Left cardiac atrium (tissue), 4 donors: ENCODE data around the gene ADD2. TPM values are rescaled to one million over a fixed set of nuclear protein-coding genes. Genes with fewer than 3 reads are reported as not detected.
"Not testable (repeated sequence)": the region's sequence is repeated elsewhere in the genome, so short reads cannot be mapped to it uniquely, and the experiment has no call there.

Experiments
- ATAC-seq, 2 donors: fragments of 200-7000 bp; cut with Tn5 transposase; one replicate each; pipeline ENCODE4 v1.9.1; 2020; ENCODE audit warnings: mild to moderate bottlenecking in 2 of 2, moderate library complexity in 2 of 2
- DNase-seq: peaks from one replicate; pipeline ENCODE4 v3.0.0-alpha.2; 2020
- intact Hi-C, 2 donors: fragments of 100-400 bp; cut with DNase I; formaldehyde crosslinking; loops; one replicate each; pipeline versions ENCODE4 v1.14.1 to v1.15.1; 2022 to 2023
- total RNA-seq, 2 donors: library from RNA; stranded (reverse); fragmentation: NEBNext Ultra II Directional; extraction: Animal tissue kit (Norgen Biotek cat#: 25700); gene quantifications; one replicate each; pipeline ENCODE4 v1.2.1, GENCODE V29; 2021
- donor health status: DM: no; HTN: yes; CAD: no.
- donor health status: DM: no; HTN: yes; CAD: no; lungs with severe emphysema.
- donor health status: DM: yes; HTN: yes; CAD: no.
- donor health status: Dilated cardiomyopathy.

ADD2 gene
- total RNA-seq, 2 donors from 2014 or later: 2.2 to 2.8 TPM

- DNase-seq: no peak
- ATAC-seq: no peak
- intact Hi-C loops: no loop called here
These were observed 8.6 kb downstream of the ADD2 start for GRCh38 chr2:70759446-70759845.

DNA sequence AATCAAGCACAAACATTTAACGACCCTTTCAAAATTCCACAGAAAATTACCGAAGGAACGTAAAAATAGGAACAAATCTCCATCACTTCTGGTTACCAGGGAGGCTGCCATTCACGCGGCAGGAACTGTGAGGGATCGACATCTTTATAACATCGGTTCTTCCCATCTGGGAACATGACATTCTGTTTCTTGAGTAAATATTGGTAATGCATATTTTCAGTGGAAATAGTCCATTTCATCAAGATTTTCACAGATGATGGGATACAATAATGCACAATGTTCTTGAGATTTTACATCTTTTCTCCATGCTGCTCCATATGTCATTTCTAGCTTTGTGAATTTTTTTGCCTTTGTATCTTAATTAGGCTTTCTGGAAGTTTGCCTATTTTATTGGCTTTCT is 10.0 kb downstream of the ADD2 start:
- intact Hi-C loops: no loop called here
- ATAC-seq: no peak
- DNase-seq: no peak

DNA sequence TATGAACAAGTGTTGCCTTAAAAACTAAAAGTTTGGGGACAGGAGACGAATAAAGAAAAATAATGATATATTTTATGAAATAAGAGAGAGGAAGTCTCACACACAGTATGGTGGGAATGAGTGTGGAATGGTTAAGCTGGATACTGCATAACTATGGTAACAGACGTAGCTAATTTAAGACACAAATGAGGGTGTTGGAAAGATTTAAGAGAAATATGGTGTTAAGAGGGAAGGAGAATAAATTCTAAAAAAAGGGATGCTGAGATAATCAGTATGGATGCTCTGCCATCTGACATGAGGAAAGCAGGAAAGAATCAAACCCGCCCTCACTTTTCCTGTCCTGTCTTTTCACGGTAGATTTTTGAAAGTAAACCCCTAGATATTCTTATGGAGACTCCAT is 10.6 kb downstream of the ADD2 start:
- intact Hi-C loops: no loop called here
- DNase-seq: no peak
- ATAC-seq: no peak

GRCh38 chr2:70756128-70756527 is 11.9 kb downstream of the ADD2 start:
- ATAC-seq: no peak
- no peak for DNase-seq
- intact Hi-C loops: no loop called here

GRCh38 chr2:70753902-70754301 is 14.1 kb downstream of the ADD2 start:
- intact Hi-C loops: no loop called here

GRCh38 chr2:70753031-70753430 is 15.0 kb downstream of the ADD2 start:
- DNase-seq: no peak
- ATAC-seq: no peak
- intact Hi-C loops: no loop called here

More at GRCh38 chr2:70753902-70754301, 14.1 kb downstream of the ADD2 start:
- DNase-seq: no peak
- ATAC-seq: no peak

GRCh38 chr2:70752396-70752795 is 15.6 kb downstream of the ADD2 start:
- ATAC-seq: no peak
- no peak for DNase-seq
- intact Hi-C loops: no loop called here

DNA sequence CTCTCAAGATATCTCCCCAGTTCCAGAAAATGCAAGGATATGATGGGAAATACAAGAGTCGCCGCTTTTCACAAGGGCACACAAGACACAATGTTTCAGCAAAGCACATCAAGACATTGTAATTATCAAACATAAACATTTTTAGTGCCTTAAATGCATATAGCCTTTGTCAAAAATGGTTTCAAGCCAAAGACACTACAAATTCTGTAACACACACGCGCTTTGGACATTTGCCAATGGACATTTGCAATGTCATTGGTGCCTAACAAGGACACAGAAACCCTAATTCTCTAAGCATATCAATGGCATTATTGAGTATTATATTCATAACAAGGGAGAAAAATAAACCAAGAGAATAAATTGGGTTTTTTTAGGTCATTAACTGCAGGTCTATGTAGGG is 16.1 kb downstream of the ADD2 start:
- ATAC-seq (no peak), DNase-seq (no peak)
- intact Hi-C loops: no loop called here

DNA sequence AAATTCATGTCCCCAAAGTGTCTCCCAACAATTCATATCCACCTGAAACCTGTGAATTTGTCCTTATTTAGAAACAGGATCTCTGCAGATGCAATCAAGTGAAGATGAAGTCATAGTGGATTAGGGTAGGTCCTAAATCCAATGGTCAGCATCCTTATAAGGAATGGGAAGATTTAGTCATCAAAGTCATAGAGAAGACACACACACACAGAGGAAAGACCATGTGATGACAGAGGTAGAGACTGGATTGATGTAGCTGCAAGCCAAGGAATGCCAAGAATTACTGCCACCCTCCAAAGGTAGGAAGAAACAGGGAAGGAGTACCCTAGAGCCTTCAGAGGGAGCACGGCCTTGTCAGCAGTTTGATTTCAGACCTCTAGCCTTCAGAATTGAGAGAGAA is 17.7 kb downstream of the ADD2 start:
- intact Hi-C loops: no loop called here
- DNase-seq (no peak), ATAC-seq (no peak)

GRCh38 chr2:70748002-70748784 is 19.8 kb downstream of the ADD2 start:
- no peak for ATAC-seq
- intact Hi-C loops: no loop called here
- DNase-seq: no peak

- DNase-seq (no peak), ATAC-seq (no peak)
- intact Hi-C loops: no loop called here
These were observed 20.7 kb downstream of the ADD2 start for GRCh38 chr2:70747284-70747683.

DNA sequence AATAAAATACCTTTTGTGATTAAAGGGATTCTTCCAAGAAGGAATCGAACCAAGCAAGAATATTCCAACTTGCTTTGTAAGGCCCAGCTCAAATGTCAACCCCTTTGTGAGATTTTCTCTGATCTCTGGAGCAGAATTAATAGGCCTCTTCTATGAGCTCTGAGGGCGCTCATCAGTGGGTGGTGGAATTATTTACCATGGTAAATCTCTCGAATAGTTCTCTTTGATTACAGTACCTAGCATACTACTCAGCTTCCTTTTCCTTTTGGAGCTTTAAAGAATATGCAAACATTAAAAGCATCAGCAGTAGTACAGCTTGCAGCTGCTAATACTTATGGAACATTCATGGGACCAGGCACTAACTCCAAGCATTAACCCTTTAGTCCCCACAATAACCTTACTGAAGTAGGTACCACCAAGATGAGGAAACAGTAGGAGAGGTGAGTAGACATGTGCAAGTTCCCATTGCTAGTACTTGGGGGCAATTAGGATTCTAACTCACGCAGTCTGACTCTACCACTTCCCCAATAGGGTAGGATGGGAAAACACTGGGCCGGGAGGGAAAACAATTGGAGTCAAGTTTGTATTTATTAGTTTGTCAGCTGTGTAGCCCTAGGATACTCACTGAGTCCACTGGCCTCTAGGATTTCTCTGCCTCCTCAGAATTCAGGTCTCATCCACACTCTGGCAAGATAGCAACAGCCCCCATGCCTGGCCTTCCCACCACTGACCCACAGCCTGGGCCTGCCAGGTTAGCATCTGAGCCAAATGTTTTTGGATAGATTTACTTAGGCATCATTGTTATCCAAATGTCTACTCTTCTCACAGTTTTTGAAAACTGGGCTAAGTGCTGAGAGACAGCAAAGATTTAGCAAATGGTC is 21.7 kb downstream of the ADD2 start:
- DNase-seq (no peak), ATAC-seq (no peak)
- intact Hi-C loops: no loop called here

DNA sequence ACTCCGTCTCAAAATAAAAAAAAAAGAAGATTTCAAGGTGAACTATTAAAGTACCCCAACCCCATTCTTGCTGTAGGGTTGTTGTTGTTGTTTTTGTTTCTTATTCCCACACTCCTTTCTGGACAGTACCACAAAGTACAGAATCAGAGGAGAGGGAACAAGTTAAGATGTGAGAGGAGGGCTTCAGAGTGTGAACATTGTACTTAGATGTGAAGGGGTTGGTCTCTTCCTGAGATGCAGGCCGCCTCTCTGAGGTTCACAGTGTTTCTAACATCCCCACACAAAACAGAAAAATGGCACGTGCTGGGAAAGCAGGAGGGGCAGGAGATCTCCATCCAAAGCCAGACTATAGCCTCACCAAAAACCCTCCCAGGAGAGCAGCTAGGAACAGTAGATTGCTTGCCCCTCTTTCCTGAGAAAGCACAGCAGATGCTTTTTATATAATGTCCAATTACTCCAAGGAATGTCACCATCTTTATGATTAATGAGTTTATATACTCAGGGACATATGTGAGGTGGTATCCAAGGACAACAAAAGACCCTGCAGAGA is 22.6 kb downstream of the ADD2 start:
- intact Hi-C loops: no loop called here
- DNase-seq (no peak), ATAC-seq (no peak)

DNA sequence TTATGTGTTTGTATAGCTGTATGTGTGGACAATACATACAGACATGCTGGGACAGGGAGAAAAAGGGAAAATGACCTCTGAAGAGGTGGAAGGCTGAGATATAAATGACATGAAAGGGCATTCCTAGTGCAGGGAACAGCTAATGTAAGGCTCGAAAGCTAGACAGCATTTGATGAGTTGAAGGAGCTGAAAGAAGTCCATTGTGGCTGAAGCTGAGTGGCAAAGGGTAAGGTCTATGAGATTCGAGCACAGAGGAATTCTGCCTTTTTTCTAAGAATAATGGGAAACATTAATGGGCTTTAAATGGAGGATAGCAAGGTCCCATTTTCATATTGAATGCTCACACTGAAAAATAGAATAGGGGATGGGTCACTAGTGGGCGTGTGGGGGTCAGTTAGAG is 23.6 kb downstream of the ADD2 start:
- no peak for ATAC-seq
- DNase-seq: no peak
- intact Hi-C loops: no loop called here

- no peak for DNase-seq
- no peak for ATAC-seq
- intact Hi-C loops: no loop called here
These were observed 24.3 kb downstream of the ADD2 start for GRCh38 chr2:70743677-70744076.

- ATAC-seq (no peak), DNase-seq (no peak)
- intact Hi-C loops: no loop called here
These were observed 24.9 kb downstream of the ADD2 start for GRCh38 chr2:70743068-70743467.

DNA sequence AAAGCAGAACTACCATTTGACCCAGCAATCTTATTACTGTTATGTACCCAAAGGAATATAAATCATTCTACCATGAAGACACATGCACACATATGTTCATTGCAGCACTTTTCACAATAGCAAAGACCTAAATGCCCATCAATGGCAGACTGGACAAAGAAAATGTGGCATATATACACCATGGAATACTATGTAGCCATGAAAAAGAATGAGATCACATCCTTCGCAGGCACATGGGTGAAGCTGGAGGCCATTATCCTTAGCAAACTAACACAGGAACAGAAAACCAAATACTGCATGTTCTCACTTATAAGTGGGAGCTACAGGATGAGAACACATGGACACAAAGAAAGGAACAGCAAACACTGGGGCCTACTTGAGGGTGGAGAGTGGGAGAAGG is 28.5 kb downstream of the ADD2 start:
- intact Hi-C loops, DNase-seq, ATAC-seq: not testable (repeated sequence)

GRCh38 chr2:70738159-70738558 is 29.8 kb downstream of the ADD2 start:
- no peak for ATAC-seq
- intact Hi-C loops: no loop called here

GRCh38 chr2:70735071-70735470 is 32.9 kb downstream of the ADD2 start:
- intact Hi-C loops: no loop called here
- no peak for DNase-seq
- no peak for ATAC-seq

More at GRCh38 chr2:70738159-70738558, 29.8 kb downstream of the ADD2 start:
- DNase-seq: no peak

DNA sequence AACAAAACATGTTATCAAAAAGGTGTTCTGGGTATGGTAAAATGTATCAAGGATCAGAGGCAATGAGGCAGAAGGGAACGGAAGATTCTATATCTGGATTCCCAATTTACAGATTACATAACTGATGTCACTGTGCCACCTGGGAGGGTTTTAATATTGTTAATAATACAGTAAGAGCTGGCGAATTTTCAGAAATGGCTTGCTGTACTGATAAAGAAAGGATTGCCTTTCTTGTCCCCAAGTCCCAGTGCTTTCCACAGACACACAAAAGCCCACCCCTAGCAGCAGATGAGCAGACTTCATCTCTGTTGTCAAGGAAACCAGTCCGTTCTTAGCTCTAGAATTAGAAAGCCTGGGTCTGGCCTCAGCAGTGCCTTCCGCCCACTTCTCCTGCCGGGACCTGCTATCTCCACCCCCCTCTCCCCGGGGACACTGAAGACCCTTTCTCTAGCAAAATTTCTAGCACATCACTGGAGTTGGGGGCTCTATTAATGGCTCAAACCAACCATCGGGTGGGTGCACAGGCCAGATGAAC is 34.3 kb downstream of the ADD2 start:
- DNase-seq (no peak), ATAC-seq (no peak)
- intact Hi-C loops: no loop called here
